Astrocyte of the cerebellum (primary cell): ENCODE data around the gene CHPF2.

ENCODE experiments used
- DNase-seq: peaks from one replicate; pipeline ENCODE4 v3.0.0-alpha.2; 2011; ENCODE audit warnings: low read depth
- H3K4me3 ChIP-seq: 2 replicates; pipeline ENCODE4 v1.5.1; 2011; ENCODE audit warnings: mild to moderate bottlenecking, low read depth, low read length, moderate library complexity
- in situ Hi-C: cut with HindIII; loops from 2 replicates; pipeline ENCODE4 v1.10.0; 2017; ENCODE audit warnings: low sequenced_read_pairs
- TF ChIP-seq, protein P1 (sequence below): IDR thresholded peaks from 2 replicates; pipeline ENCODE4 v1.5.1; 2012; ENCODE audit warnings: low read length, low read depth, moderate library complexity, mild to moderate bottlenecking; ENCODE audit errors: missing control alignments

The CHPF2 gene

GRCh38 chr7:151252961-151253711, 20.9 kb downstream of the CHPF2 start:
- H3K4me3 ChIP-seq = peak overlapping the region; percentile 59
- TF ChIP-seq, protein P1, sequence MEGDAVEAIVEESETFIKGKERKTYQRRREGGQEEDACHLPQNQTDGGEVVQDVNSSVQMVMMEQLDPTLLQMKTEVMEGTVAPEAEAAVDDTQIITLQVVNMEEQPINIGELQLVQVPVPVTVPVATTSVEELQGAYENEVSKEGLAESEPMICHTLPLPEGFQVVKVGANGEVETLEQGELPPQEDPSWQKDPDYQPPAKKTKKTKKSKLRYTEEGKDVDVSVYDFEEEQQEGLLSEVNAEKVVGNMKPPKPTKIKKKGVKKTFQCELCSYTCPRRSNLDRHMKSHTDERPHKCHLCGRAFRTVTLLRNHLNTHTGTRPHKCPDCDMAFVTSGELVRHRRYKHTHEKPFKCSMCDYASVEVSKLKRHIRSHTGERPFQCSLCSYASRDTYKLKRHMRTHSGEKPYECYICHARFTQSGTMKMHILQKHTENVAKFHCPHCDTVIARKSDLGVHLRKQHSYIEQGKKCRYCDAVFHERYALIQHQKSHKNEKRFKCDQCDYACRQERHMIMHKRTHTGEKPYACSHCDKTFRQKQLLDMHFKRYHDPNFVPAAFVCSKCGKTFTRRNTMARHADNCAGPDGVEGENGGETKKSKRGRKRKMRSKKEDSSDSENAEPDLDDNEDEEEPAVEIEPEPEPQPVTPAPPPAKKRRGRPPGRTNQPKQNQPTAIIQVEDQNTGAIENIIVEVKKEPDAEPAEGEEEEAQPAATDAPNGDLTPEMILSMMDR = no peak
- in situ Hi-C loops = no loop called here
- no peak for DNase-seq

- H3K4me3 ChIP-seq = no peak overlapping the region
- in situ Hi-C loops = no loop called here
- no peak for DNase-seq
- TF ChIP-seq, protein P1 = no peak
Observed at GRCh38 chr7:151254316-151254715, 22.0 kb downstream of the CHPF2 start.

- H3K4me3 ChIP-seq = no peak overlapping the region
- TF ChIP-seq, protein P1 = no peak
- no peak for DNase-seq
- in situ Hi-C loops = no loop called here
Observed at GRCh38 chr7:151254851-151255250, 22.6 kb downstream of the CHPF2 start.

DNA sequence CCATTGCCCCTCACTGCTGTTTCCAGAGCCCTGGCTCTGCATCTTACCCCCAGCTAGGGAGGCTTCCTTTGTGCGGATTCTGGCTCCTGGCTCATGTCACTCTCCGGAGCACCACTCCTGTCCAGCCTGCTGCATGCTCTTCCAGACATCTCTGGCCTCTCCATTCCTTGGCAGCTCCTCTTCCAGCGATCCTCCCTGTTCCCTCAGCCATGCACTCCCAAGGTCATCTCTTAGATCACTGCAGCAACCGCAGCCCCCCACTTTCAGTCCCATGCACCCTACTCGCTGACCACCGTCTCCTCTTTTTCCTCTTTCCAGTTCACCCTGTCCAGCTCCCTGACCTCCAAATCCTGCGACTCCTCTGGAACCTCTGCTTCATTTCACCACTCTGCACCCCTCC, 23.1 kb downstream of the CHPF2 start:
- in situ Hi-C loops = no loop called here
- no peak for DNase-seq
- TF ChIP-seq, protein P1 = no peak
- no peak overlapping the region for H3K4me3 ChIP-seq

DNA sequence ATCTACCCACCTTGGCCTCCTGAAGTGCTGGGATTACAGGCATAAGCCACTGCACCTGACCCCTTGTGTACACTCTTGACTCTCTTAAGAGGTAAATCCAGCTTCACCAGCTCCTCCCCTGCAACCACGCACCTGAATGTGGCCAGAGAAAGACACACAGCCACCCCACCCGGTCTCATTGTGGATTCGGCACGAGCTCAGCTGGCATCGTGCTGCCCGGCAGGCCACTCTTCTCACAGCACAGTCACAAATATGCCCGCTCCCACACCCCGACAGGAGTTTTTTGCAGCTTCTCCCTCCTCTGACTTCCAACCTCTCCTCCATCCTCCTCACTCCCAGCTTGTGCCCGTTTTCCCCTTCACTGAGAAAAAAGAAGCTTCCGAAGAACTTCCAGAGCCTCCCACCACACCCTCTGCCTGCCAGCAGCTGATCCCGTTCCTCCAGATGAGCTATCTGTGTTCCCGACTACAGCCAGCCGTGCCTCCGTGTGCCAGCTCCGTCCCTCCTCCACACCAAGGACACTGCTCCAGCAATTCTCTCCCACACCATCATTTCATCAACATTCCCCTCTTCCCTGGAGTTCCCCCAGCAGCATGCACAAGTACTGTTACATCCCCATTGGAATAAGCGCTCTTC, 24.2 kb downstream of the CHPF2 start:
- in situ Hi-C loops = no loop called here
- TF ChIP-seq, protein P1 = no peak
- H3K4me3 ChIP-seq = no peak overlapping the region
- DNase-seq = no peak

DNA sequence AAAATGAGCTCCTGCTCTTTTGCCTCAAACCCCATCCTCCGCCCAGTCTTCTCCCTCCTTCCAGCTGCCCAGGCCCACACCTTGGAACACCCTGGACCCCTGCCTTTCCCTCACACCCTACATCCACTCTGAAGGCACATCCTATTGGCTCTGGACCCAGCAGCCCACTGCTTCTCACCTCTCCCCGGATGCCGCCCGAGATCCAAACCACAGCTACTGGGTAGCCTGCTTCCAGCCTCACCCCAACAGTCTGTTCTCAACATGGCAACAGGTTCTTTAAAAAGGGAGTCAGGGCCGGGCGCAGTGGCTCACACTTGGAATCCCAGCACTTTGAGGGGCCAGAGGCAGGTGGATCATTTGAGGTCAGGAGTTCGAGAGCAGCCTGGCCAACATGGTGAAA, 25.7 kb downstream of the CHPF2 start:
- in situ Hi-C loops = no loop called here
- TF ChIP-seq, protein P1 = no peak
- no peak for DNase-seq
- no peak overlapping the region for H3K4me3 ChIP-seq
